Pancreas (tissue), 10 donors: ENCODE measurements around the gene COASY. TPM values are rescaled to one million over a fixed set of nuclear protein-coding genes. Genes with fewer than 3 reads are reported as not detected.
"Not testable (repeated sequence)": the region's sequence is repeated elsewhere in the genome, so short reads cannot be mapped to it uniquely, and the experiment has no call there.

Experiments
- ATAC-seq, 4 donors: fragments of 200-7000 bp; cut with Tn5 transposase; one replicate each; pipeline versions ENCODE4 v1.8.0 to v1.9.1; 2020; ENCODE audit warnings: mild to moderate bottlenecking in 4 of 4, moderate library complexity in 4 of 4
- DNase-seq, 6 donors: peaks; one replicate each; pipeline ENCODE4 v3.0.0-alpha.2; 2020
- FAIRE-seq: peaks from 2 replicates; lab custom pipeline; 2012; peaks lifted over from hg19 to GRCh38; lab: Jason Lieb, UNC
- H3K27ac ChIP-seq, 4 donors: fragments of 200-600 bp; sonication (generic); 1 replicate in 3 of 4; 2 replicates in 1 of 4; pipeline versions ENCODE4 v1.5.0 to v1.8.0; 2020
- H3K27me3 ChIP-seq, 4 donors: fragments of 200-600 bp; one replicate each; pipeline ENCODE4 v1.8.0; 2021
- H3K36me3 ChIP-seq, 3 donors: fragments of 200-600 bp; sonication (generic) in 1 of 3; one replicate each; pipeline versions ENCODE4 v1.5.0 to v1.8.0; 2020 to 2021
- H3K4me1 ChIP-seq, 3 donors: fragments of 200-600 bp; one replicate each; pipeline ENCODE4 v1.8.0; 2021
- H3K4me3 ChIP-seq, 4 donors: fragments of 200-600 bp; sonication (generic) in 2 of 4; one replicate each; pipeline versions ENCODE4 v1.5.0 to v1.8.0; 2020 to 2021
- H3K9me3 ChIP-seq, 4 donors: fragments of 200-600 bp; one replicate each; pipeline ENCODE4 v1.8.0; 2021
- CTCF ChIP-seq, 4 donors: fragments of 200-600 bp; sonication (generic) in 3 of 4; IDR thresholded peaks; one replicate each; pipeline versions ENCODE4 v1.5.0 to v1.8.0; 2021; ENCODE audit warnings: antibody characterized with exemption in 4 of 4
- WGBS, 2 donors: extraction: QIAGEN DNeasy Blood & Tissue Kit; methylation state at CpG; one replicate each; pipeline ENCODE4 v1.1.7; 2013; 5-methylcytosine and 5-hydroxymethylcytosine counted together
- intact Hi-C, 3 donors: fragments of 100-400 bp; cut with DNase I; formaldehyde crosslinking; loops; one replicate each; pipeline versions ENCODE4 v1.11.1 to v1.14.2; 2022
- polyA plus RNA-seq, 2 donors: library from polyadenylated mRNA; stranded (reverse); fragments of 200-250 nt; gene quantifications; one replicate each; pipeline ENCODE4 v1.2.3, GENCODE V29; 2013
- total RNA-seq, 6 donors: library from RNA; stranded (reverse); fragmentation: NEBNext Ultra II Directional in 4 of 6; extraction: Animal tissue kit (Norgen Biotek cat#: 25700) in 4 of 6; gene quantifications; one replicate each; pipeline versions ENCODE4 v1.2.1 to v1.2.4, GENCODE V29; 2021 to 2023
- donor health status: healthy with polysubstance abuse.
- donor health status: DM: no; HTN: no; CAD: no; lungs with moderate emphysema.
- donor health status: DM: no; HTN: no; CAD: no.
- donor health status: control.
- donor health status: control.
- donor health status: Bipolar disorder and iron deficiency.
- donor health status: DM: yes; HTN: yes; CAD: no.
- donor health status: DM: no; HTN: no; CAD: no.
- donor health status: DM: no; HTN: no; CAD: no.
- donor health status: DM: yes; HTN: yes; CAD: no.

COASY gene
- total and polyA plus RNA-seq, 8 donors: 32.3 to 152 (median 56.0) TPM

- peaks cover 4 to 35% (median 16%) of the 10 kb centered on the region in 3 donors for H3K4me1 ChIP-seq
- peaks cover 0 to 3% (median 0%) of the 10 kb centered on the region in 3 donors for H3K36me3 ChIP-seq
- DNase-seq: no peak
- no peak for ATAC-seq
- no peak for TF ChIP-seq CTCF (IDR thresholded peaks at IDR 0.05)
- H3K27me3 ChIP-seq: no peaks in the 10 kb centered on the region
- H3K4me3 ChIP-seq: peak overlapping the region in 2 of 4 donors; percentile 59 to 76
- H3K27ac ChIP-seq: no peak overlapping the region
- H3K9me3 ChIP-seq: no peaks in the 10 kb centered on the region
- no peak for FAIRE-seq
- intact Hi-C loops: no loop called here
- 24 to 32% methylated on average over 3 of the region's 3 CpGs for WGBS, 2 donors
These were observed 45.8 kb downstream of the COASY start for GRCh38 chr17:42607769-42608168.

DNA sequence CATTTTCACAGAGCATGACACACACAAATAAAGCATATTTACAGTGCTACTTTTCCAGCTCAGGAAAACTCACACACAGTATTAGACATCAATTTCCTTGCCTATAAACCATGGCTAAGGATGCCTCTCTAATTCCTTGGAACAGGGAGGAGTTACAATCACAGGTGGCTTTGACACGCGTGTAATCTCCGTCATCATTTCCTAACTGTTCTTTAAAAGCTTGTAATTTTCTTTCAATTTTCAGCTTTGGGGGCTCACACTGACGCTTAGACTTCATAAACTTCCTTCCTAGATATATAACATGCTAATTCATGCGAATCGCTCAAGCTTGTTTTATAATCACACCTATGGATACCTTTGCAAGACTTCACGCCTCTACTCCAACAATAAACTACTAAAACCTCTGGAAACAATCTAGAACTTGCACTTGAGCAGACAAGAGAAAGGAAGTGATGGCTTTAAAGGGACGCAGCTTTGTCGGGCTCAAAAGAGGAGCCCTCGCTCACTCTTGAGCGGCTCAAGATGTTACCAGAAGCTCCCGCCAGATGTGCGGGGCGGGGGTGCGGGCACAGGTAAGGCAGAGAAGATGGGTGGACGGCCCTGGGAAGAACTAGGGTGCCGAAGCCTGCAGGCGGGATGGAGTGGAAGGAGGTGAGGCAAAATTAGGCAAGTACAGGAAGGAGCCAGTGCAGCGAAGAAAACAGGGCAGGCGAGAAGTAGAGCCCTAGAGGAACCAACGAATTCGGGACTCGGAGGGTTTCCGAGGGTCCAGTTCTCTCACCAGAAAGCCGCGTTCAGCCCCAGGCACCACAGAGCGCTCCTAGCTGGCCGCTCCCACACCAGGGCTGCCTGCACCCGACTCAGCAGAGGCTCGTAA, 46.6 kb downstream of the COASY start:
- Histone ChIP-seq H3K4me1 (peaks cover 4 to 35% (median 16%) of the 10 kb centered on the region in 3 donors), H3K27ac (peak overlapping the region; percentile 58 to 92 (median 76)), H3K4me3 (peak overlapping the region; percentile 51 to 76 (median 64)), H3K9me3 (no peaks in the 10 kb centered on the region), H3K36me3 (peaks cover 0 to 11% (median 0%) of the 10 kb centered on the region in 3 donors), H3K27me3 (no peaks in the 10 kb centered on the region)
- peak in 1 of 6 donors; percentile 59 for DNase-seq
- 0 to 1% methylated on average over 28 to 30 of the region's 30 CpGs for WGBS, 2 donors
- no peak for FAIRE-seq
- intact Hi-C loops: no loop called here
- peak; percentile 47 to 76 (median 71) for ATAC-seq
- no peak for TF ChIP-seq CTCF (IDR thresholded peaks at IDR 0.05)

- peaks cover 4 to 35% (median 16%) of the 10 kb centered on the region in 3 donors for H3K4me1 ChIP-seq
- intact Hi-C loops: no loop called here
These were observed 47.4 kb downstream of the COASY start, which contains the start of the genes RETREG3 and TUBG1 for GRCh38 chr17:42609182-42609813. TSS of gene RETREG3 (minus strand) at chr17:42609374. CDS start at chr17:42609324, 50 bp downstream. TSS of gene TUBG1 (plus strand) at chr17:42609683. CDS start at chr17:42609738, 55 bp downstream.

GRCh38 chr17:42609814-42610801, 48.2 kb downstream of the COASY start:
- H3K27ac ChIP-seq: peak overlapping the region; percentile 18 to 87 (median 48)
- H3K4me1 ChIP-seq: peaks cover 4 to 35% (median 16%) of the 10 kb centered on the region in 3 donors
- peaks cover 0 to 27% (median 6%) of the 10 kb centered on the region in 3 donors for H3K36me3 ChIP-seq
- intact Hi-C loops, H3K9me3 ChIP-seq, FAIRE-seq, H3K27me3 ChIP-seq: not testable (repeated sequence)
- H3K4me3 ChIP-seq: peak overlapping the region; percentile 51 to 76 (median 58)
- DNase-seq (peak in 5 of 6 donors; percentile 26 to 81 (median 65)), ATAC-seq (peak; percentile 12 to 28 (median 18))
- 10 to 14% methylated on average over 34 to 36 of the region's 42 CpGs for WGBS, 2 donors

More at GRCh38 chr17:42609182-42609813, 47.4 kb downstream of the COASY start, which contains the start of the genes RETREG3 and TUBG1:
- H3K27me3 ChIP-seq: no peaks in the 10 kb centered on the region
- 0 to 1% methylated on average over 37 to 66 of the region's 66 CpGs for WGBS, 2 donors
- H3K4me3 ChIP-seq: peak within 1 kb of the TSS; percentile 51 to 76 (median 64)
- peak within 1 kb of the TSS; percentile 58 to 92 (median 76) for H3K27ac ChIP-seq
- peak; percentile 98 to 100 (median 99) for DNase-seq
- peaks cover 0 to 19% (median 0%) of the 10 kb centered on the region in 3 donors for H3K36me3 ChIP-seq
- TF ChIP-seq CTCF (IDR thresholded peaks at IDR 0.05): no peak
- FAIRE-seq: peak; percentile 41
- H3K9me3 ChIP-seq: no peaks in the 10 kb centered on the region
- peak; percentile 93 to 97 (median 95) for ATAC-seq
